T-cell (primary cell): ENCODE results near the gene TALDO1. TPM values are rescaled to one million over a fixed set of nuclear protein-coding genes. Genes with fewer than 3 reads are reported as not detected.

Source experiments
- ATAC-seq, 4 experiments: fragments of 200-7000 bp in 3 of 4; fragments of 150-1000 bp in 1 of 4; cut with Tn5 transposase; replicated peaks in 1 of 4; 1 replicate in 3 of 4; 2 replicates in 1 of 4; pipeline ENCODE4 v1.10.0; 2021; ENCODE audit warnings: moderate library complexity in 3 of 4, mild to moderate bottlenecking in 2 of 4, moderate number of reproducible peaks in 1 of 4
- CTCF ChIA-PET, 2 donors: fragments of 300-600 bp; sonication (Branson Sonifier 250); formaldehyde crosslinking; loops; one replicate each; lab custom pipeline; 2022; ENCODE audit warnings: antibody characterized with exemption in 2 of 2; lab: Charles Lee
- POLR2A ChIA-PET, 2 donors: fragments of 300-600 bp; sonication (Branson Sonifier 250); formaldehyde crosslinking; loops; one replicate each; lab custom pipeline; 2022; ENCODE audit warnings: antibody characterized with exemption in 2 of 2; lab: Charles Lee
- DNase-seq, 35 experiments: peaks; one replicate each; pipeline versions ENCODE4 v3.0.0 to v3.0.0-alpha.2; 2013 to 2023
- H3K27ac ChIP-seq: one replicate; pipeline ENCODE4 v1.5.1; 2013; ENCODE audit warnings: low read length
- H3K27me3 ChIP-seq, 2 experiments: replicated peaks in 1 of 2; 1 replicate in 1 of 2; 2 replicates in 1 of 2; pipeline versions ENCODE4 v1.6.1 to v1.7.0; 2013; ENCODE audit warnings: low read length in 1 of 2, mixed read lengths in 1 of 2; ENCODE audit not compliant: control insufficient read depth in 2 of 2, insufficient read depth in 2 of 2; ENCODE audit errors: extremely low read depth in 1 of 2
- H3K36me3 ChIP-seq, 2 donors: 1 replicate in 1 of 2; 2 replicates in 1 of 2; pipeline versions ENCODE4 v1.6.1 to v1.7.0; 2013; ENCODE audit warnings: low read length in 1 of 2; ENCODE audit not compliant: control insufficient read depth in 2 of 2, insufficient read depth in 1 of 2; ENCODE audit errors: extremely low read depth in 1 of 2
- H3K4me1 ChIP-seq, 2 experiments: 1 replicate in 1 of 2; 2 replicates in 1 of 2; pipeline versions ENCODE4 v1.6.1 to v1.7.0; 2013; ENCODE audit warnings: low read length in 2 of 2, mixed read lengths in 1 of 2; ENCODE audit not compliant: insufficient read depth in 2 of 2, control insufficient read depth in 1 of 2; ENCODE audit errors: extremely low read depth in 1 of 2
- H3K4me3 ChIP-seq, 2 donors: 1 replicate in 1 of 2; 2 replicates in 1 of 2; pipeline versions ENCODE4 v1.5.1 to v1.7.0; 2013; ENCODE audit warnings: mild to moderate bottlenecking in 2 of 2, low read length in 1 of 2, moderate library complexity in 1 of 2; ENCODE audit not compliant: control insufficient read depth in 1 of 2; ENCODE audit errors: extremely low read depth in 1 of 2
- H3K9me3 ChIP-seq: 2 replicates; pipeline ENCODE4 v1.7.0; 2013
- H3K27ac Mint-ChIP-seq, 2 donors: one replicate each; pipeline ENCODE4 v1.8.0; 2020 to 2021; ENCODE audit warnings: mild to moderate bottlenecking in 2 of 2, mixed read lengths in 2 of 2
- H3K27me3 Mint-ChIP-seq, 2 donors: one replicate each; pipeline ENCODE4 v1.8.0; 2021 to 2022; ENCODE audit warnings: mixed read lengths in 2 of 2
- H3K36me3 Mint-ChIP-seq: one replicate; pipeline ENCODE4 v1.8.0; 2021; ENCODE audit warnings: mixed read lengths
- H3K4me1 Mint-ChIP-seq, 3 donors: one replicate each; pipeline ENCODE4 v1.8.0; 2020 to 2022; ENCODE audit warnings: mixed read lengths in 3 of 3, mild to moderate bottlenecking in 1 of 3
- H3K4me3 Mint-ChIP-seq, 3 donors: one replicate each; pipeline ENCODE4 v1.8.0; 2020 to 2022; ENCODE audit warnings: mild to moderate bottlenecking in 3 of 3, mixed read lengths in 3 of 3, moderate library complexity in 3 of 3
- H3K9me3 Mint-ChIP-seq, 3 donors: one replicate each; pipeline ENCODE4 v1.8.0; 2020 to 2022; ENCODE audit warnings: mixed read lengths in 3 of 3
- WGBS: methylation state at CpG from one replicate; pipeline ENCODE4 v1.1.5; 2013; ENCODE audit warnings: missing lambda C conversion rate; ENCODE audit not compliant: insufficient coverage; 5-methylcytosine and 5-hydroxymethylcytosine counted together
- total RNA-seq, 35 experiments: library from RNA in 6 of 35; stranded (reverse) in 6 of 35; fragments of 120-200 nt in 1 of 35; gene quantifications; one replicate each; pipeline versions ENCODE4 v1.2.1 to v1.2.4 and lab custom pipeline; 2013 to 2026

Gene TALDO1
- total RNA-seq, 5 donors from 2014 or later (not counting 1 experiment from before 2014, with no cell fraction given) = 60.5 to 106 (median 102) TPM

DNA sequence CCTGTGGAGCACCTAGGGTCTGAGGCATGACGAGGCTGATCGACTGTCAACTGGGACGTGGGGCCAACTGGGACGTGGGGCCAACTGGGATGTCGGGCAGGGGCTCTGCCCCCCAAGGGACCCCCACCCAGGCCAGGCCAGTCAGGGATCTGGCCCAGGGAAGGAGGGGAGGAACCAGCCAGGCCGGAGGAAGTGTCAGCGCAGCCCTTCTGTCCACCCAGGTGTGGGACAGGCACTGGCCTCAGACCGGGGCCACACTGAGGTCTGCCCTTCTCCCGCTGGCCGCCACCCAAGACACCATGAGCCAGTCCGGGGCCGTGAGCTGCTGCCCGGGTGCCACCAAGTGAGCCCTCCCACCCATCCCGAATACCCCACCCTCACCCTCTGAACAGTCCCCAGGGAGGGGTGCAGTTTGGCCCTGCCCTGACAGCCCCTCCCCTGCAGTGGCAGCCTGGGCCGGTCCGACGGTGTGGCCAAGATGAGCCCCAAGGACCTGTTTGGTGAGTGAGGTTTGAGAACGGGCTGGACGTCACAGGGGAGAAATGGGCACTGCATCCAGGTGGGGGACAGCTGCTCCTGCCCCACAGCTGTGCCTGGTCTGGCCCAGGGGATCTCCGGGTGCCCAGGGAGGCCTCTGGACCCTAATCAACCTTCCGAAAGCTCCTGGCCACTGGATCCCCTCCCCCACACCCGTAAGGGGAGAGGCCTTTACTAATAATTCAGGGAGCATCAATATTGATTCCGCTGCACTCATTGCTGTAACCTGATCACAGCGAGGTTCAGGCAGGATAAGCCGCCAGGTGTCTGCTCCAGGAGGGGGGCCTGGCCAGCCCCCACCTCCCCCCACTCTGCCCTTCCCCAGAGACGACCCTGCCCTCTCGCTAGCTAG, 37.9 kb upstream of the TALDO1 start:
- CTCF ChIA-PET = no interaction called here
- DNase-seq (no peak), ATAC-seq (no peak)
- H3K36me3 ChIP-seq = no peaks in the 10 kb centered on the region
- H3K27ac ChIP-seq = no peak overlapping the region
- peaks cover 2 to 70% of the 10 kb centered on the region in 2 experiments for H3K27me3 ChIP-seq
- 84% methylated on average over 17 of the region's 27 CpGs for WGBS
- no peak overlapping the region for H3K4me3 ChIP-seq
- Mint-ChIP-seq H3K27me3 (peaks cover 12 to 26% of the 10 kb centered on the region in 2 donors), H3K4me1 (peaks cover 0 to 8% (median 4%) of the 10 kb centered on the region in 3 donors), H3K36me3 (no peaks in the 10 kb centered on the region), H3K9me3 (no peaks in the 10 kb centered on the region), H3K4me3 (no peak overlapping the region), H3K27ac (no peak overlapping the region)
- POLR2A ChIA-PET = interaction anchor here in 1 of 2 donors (1.0 kb wide), 1 partner anchor 14 kb away, joined by 3 read pairs; the partner anchor contains the start of gene TMEM80
- H3K4me1 ChIP-seq = peaks cover 0 to 25% of the 10 kb centered on the region in 2 experiments
- no peaks in the 10 kb centered on the region for H3K9me3 ChIP-seq

DNA sequence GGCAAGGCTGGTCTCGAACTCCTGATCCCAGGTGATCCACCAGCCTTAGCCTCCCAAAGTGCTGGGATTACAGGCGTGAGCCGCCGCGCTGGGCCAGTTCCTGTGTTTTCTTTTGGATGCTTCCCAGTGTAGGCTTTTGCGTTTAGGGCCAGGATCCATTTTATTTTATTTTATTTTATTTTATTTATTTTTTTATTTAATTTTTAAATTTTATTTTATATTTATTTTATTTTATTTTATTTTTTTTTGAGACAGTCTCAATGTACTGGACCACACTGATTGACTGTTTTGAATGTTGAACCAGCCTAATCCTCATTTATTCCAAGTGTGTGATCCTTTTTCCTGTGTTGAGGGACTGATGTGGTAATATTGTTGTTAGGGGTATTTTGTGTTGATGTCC, 32.8 kb upstream of the TALDO1 start:
- Mint-ChIP-seq H3K4me1 (peaks cover 0 to 5% (median 4%) of the 10 kb centered on the region in 3 donors), H3K27ac (no peak overlapping the region), H3K9me3 (peaks cover 0 to 11% (median 3%) of the 10 kb centered on the region in 3 donors), H3K4me3 (no peak overlapping the region), H3K27me3 (peaks cover 6 to 14% of the 10 kb centered on the region in 2 donors), H3K36me3 (no peaks in the 10 kb centered on the region)
- WGBS = 100% methylated on average over 1 of the region's 6 CpGs
- no peak for DNase-seq
- H3K4me1 ChIP-seq = peaks cover 0 to 4% of the 10 kb centered on the region in 2 experiments
- no peaks in the 10 kb centered on the region for H3K9me3 ChIP-seq
- no peak for ATAC-seq
- peaks cover 0 to 38% of the 10 kb centered on the region in 2 experiments for H3K27me3 ChIP-seq
- CTCF ChIA-PET = interaction anchor here in 1 of 2 donors (0.5 kb wide), 1 partner anchor 39 kb away, joined by 4 read pairs; no protein-coding TSS in a partner anchor
- H3K4me3 ChIP-seq = no peak overlapping the region
- H3K27ac ChIP-seq = no peak overlapping the region
- POLR2A ChIA-PET = interaction anchor here in 1 of 2 donors (0.7 kb wide), 1 partner anchor 590 kb away, joined by 4 read pairs; no protein-coding TSS in a partner anchor
- H3K36me3 ChIP-seq = no peaks in the 10 kb centered on the region

DNA sequence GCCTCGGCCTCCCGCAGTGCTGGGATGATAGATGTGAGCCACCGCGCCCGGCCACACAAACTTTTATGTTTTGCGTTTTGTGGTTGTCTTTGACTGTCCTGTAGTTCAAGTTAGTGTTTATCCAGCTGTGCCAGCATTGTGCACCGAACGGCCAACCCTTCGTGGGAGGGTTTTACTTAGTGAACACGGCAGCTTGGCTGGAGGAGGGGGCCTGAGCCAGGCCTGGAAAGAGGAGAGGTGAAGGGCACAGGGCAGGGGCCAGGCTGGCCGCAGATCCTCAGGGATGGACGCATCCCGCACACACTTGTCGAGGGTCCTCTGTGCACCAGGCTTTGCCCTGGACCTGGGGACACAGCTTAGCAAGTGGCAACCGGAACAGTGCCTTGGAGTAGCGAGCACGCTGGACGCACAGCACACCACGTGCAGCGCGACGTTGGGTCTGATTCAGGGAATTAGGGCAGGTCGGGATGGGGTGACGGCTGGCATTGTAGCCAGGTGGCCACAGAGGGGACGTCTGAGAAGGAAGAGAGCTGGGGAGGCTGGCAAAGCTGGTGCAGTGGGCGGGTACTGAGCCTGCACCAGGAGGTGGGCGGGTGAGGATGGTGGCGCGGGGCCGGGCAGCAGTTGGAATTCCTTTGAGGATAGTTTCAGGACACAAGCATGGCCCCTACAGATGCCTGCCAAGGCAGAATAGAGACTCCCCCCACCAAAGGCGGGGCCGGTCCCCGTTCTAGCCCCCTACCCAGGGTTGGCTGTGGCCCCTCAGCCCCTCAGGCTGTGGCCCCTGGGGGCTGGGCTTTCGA, 27.8 kb upstream of the TALDO1 start:
- Histone ChIP-seq H3K9me3 (no peaks in the 10 kb centered on the region), H3K27me3 (peaks cover 0 to 48% of the 10 kb centered on the region in 2 experiments), H3K4me3 (no peak overlapping the region), H3K27ac (no peak overlapping the region), H3K36me3 (no peaks in the 10 kb centered on the region), H3K4me1 (peaks cover 8 to 29% of the 10 kb centered on the region in 2 experiments)
- Mint-ChIP-seq H3K9me3 (peaks cover 0 to 11% (median 3%) of the 10 kb centered on the region in 3 donors), H3K4me3 (peak overlapping the region; percentile 17 to 77 (median 29)), H3K4me1 (peaks cover 6 to 22% (median 13%) of the 10 kb centered on the region in 3 donors), H3K36me3 (no peaks in the 10 kb centered on the region), H3K27ac (peak overlapping the region in 1 of 2 donors; percentile 31), H3K27me3 (peaks cover 11 to 14% of the 10 kb centered on the region in 2 donors)
- 86% methylated on average over 21 of the region's 34 CpGs for WGBS
- no peak for ATAC-seq
- DNase-seq = no peak
- ChIA-PET CTCF (no interaction called here), POLR2A (no interaction called here)

DNA sequence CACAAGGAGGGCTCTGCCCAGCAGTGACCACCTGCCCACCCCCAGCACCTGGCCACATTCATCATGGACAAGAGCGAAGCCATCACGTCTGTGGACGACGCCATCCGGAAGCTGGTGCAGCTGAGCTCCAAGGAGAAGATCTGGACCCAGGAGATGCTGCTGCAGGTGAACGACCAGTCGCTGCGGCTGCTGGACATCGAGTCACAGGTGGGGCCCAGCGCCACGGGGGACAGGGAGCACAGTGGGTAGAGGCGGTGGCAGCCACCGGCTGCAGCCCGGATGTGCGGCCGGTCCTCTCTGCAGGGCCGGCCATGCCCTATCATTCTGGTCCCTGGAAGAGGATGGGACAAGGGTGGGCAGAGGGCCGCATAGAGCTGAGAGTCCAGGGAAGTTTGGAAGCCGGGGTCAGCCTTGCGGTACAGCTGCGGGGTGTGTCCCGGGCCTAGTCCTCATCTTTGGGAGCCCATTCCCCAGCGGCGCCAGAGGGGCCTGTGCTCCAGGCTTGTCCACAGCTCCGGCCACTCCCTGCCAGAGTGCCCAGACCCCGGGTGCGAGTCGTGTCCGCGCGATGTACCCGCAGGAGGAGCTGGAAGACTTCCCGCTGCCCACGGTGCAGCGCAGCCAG, 27.1 kb upstream of the TALDO1 start:
- WGBS = 70% methylated on average over 35 of the region's 35 CpGs
- Histone ChIP-seq H3K36me3 (no peaks in the 10 kb centered on the region), H3K27me3 (peaks cover 0 to 56% of the 10 kb centered on the region in 2 experiments), H3K9me3 (no peaks in the 10 kb centered on the region), H3K27ac (no peak overlapping the region), H3K4me1 (peaks cover 8 to 29% of the 10 kb centered on the region in 2 experiments), H3K4me3 (no peak overlapping the region)
- no peaks in the 10 kb centered on the region for H3K36me3 Mint-ChIP-seq
- no peak for DNase-seq
- no peak for ATAC-seq
- peaks cover 6 to 22% (median 13%) of the 10 kb centered on the region in 3 donors for H3K4me1 Mint-ChIP-seq
- H3K27ac Mint-ChIP-seq = no peak overlapping the region
- H3K9me3 Mint-ChIP-seq = peaks cover 0 to 6% (median 2%) of the 10 kb centered on the region in 3 donors
- H3K4me3 Mint-ChIP-seq = peak overlapping the region; percentile 17 to 77 (median 56)
- ChIA-PET POLR2A (no interaction called here), CTCF (no interaction called here)
- peaks cover 11 to 14% of the 10 kb centered on the region in 2 donors for H3K27me3 Mint-ChIP-seq

DNA sequence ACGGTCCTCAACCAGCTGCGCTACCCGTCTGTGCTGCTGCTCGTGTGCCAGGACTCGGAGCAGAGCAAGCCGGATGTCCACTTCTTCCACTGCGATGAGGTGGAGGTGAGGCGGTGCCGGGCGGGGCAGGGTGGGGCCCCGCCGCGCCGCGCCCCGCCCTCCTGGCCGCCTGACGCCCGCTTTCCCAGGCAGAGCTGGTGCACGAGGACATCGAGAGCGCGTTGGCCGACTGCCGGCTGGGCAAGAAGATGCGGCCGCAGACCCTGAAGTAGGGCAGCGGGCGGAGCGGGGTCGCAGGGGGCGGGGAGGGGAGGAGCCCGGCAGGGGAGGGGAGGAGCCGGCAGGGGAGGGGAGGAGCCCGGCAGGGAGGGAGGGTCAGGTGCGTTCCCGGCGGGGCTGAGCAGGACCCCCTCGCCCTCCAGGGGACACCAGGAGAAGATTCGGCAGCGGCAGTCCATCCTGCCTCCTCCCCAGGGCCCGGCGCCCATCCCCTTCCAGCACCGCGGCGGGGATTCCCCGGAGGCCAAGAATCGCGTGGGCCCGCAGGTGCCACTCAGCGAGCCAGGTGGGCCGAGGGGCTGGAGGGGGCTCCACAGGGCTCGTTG, 26.5 kb upstream of the TALDO1 start:
- Mint-ChIP-seq H3K36me3 (no peaks in the 10 kb centered on the region), H3K27me3 (peaks cover 11 to 14% of the 10 kb centered on the region in 2 donors), H3K4me1 (peaks cover 6 to 24% (median 13%) of the 10 kb centered on the region in 3 donors), H3K4me3 (peak overlapping the region in 2 of 3 donors; percentile 56 to 77), H3K9me3 (peaks cover 0 to 3% (median 0%) of the 10 kb centered on the region in 3 donors), H3K27ac (no peak overlapping the region)
- peak overlapping the region in 1 of 2 donors; percentile 11 for H3K4me3 ChIP-seq
- peaks cover 8 to 36% of the 10 kb centered on the region in 2 experiments for H3K4me1 ChIP-seq
- ATAC-seq (peak in 3 of 4 experiments; percentile 21 to 69 (median 37)), DNase-seq (peak in 10 of 35 experiments; percentile 13 to 59 (median 42))
- 4% methylated on average over 35 of the region's 53 CpGs for WGBS
- no peak overlapping the region for H3K27ac ChIP-seq
- no peaks in the 10 kb centered on the region for H3K36me3 ChIP-seq
- POLR2A ChIA-PET = no interaction called here
- peaks cover 0 to 59% of the 10 kb centered on the region in 2 experiments for H3K27me3 ChIP-seq
- H3K9me3 ChIP-seq = no peaks in the 10 kb centered on the region
- CTCF ChIA-PET = no interaction called here
